NCI-H446 treated with DMSO at 0.1 percent for 48 hours (cell line): ENCODE results near the gene PRDM13.
"Not testable (repeated sequence)": the region's sequence is repeated elsewhere in the genome, so short reads cannot be mapped to it uniquely, and the experiment has no call there.

ENCODE experiments used
- DNase-seq: peaks from one replicate; lab custom pipeline; 2025; lab: John Stamatoyannopoulos, UW

The PRDM13 gene

GRCh38 chr6:99606656-99607415 lies at the start of gene PRDM13:
TSS of gene PRDM13 (plus strand) at chr6:99606833. CDS start at chr6:99607035, 202 bp downstream.
- DNase-seq: no peak

GRCh38 chr6:99559057-99559456 lies 47.6 kb upstream of the PRDM13 start:
- no peak for DNase-seq

- no peak for DNase-seq
These were observed 46.0 kb upstream of the PRDM13 start for GRCh38 chr6:99560668-99561067.

GRCh38 chr6:99563056-99563723 lies 43.4 kb upstream of the PRDM13 start:
- no peak for DNase-seq

- DNase-seq: peak; percentile 93
These were observed 38.3 kb upstream of the PRDM13 start, which contains the start of gene CCNC for GRCh38 chr6:99568103-99568933. TSS of gene CCNC (minus strand) at chr6:99568660. CDS start at chr6:99568527, 133 bp downstream.

GRCh38 chr6:99573980-99574617 lies 32.5 kb upstream of the PRDM13 start:
- DNase-seq: no peak

GRCh38 chr6:99575544-99576227 lies 30.9 kb upstream of the PRDM13 start:
- DNase-seq: no peak

- DNase-seq: no peak
These were observed 26.9 kb upstream of the PRDM13 start for GRCh38 chr6:99579781-99580180.

- DNase-seq: no peak
These were observed 18.8 kb upstream of the PRDM13 start for GRCh38 chr6:99587792-99588191.

- peak; percentile 27 for DNase-seq
These were observed 17.9 kb upstream of the PRDM13 start for GRCh38 chr6:99588618-99589289.

GRCh38 chr6:99589290-99589672 lies 17.4 kb upstream of the PRDM13 start:
- no peak for DNase-seq

GRCh38 chr6:99589907-99590493 lies 16.6 kb upstream of the PRDM13 start:
- DNase-seq: no peak

GRCh38 chr6:99590728-99591672 lies 15.6 kb upstream of the PRDM13 start:
- DNase-seq: no peak

- no peak for DNase-seq
These were observed 14.8 kb upstream of the PRDM13 start for GRCh38 chr6:99591673-99592364.

- no peak for DNase-seq
These were observed 13.7 kb upstream of the PRDM13 start for GRCh38 chr6:99592900-99593299.

GRCh38 chr6:99594696-99595095 lies 11.9 kb upstream of the PRDM13 start:
- DNase-seq: not testable (repeated sequence)

GRCh38 chr6:99602520-99603420 lies 3.9 kb upstream of the PRDM13 start:
- DNase-seq: no peak
